GM19463 (cell line): ENCODE data around the gene SMARCE1.
"Not testable (repeated sequence)": the region's sequence is repeated elsewhere in the genome, so short reads cannot be mapped to it uniquely, and the experiment has no call there.

Source experiments
- ATAC-seq: cut with Tn5 transposase; IDR thresholded peaks from one replicate; pipeline ENCODE4 v1.9.1; 2021; ENCODE audit warnings: mild to moderate bottlenecking, moderate library complexity; ENCODE audit not compliant: unreplicated experiment

The SMARCE1 gene

GRCh38 chr17:40586264-40586663 lies 61.4 kb downstream of the SMARCE1 start:
- ATAC-seq, result not testable (repeated sequence)

- ATAC-seq, result not testable (repeated sequence)
These were observed 62.7 kb downstream of the SMARCE1 start for GRCh38 chr17:40584950-40585349.

GRCh38 chr17:40582328-40582901 lies 65.2 kb downstream of the SMARCE1 start:
- ATAC-seq, result peak; percentile 83

- no peak for ATAC-seq
These were observed 67.5 kb downstream of the SMARCE1 start for GRCh38 chr17:40580140-40580539.

- no peak for ATAC-seq
These were observed 68.1 kb downstream of the SMARCE1 start for GRCh38 chr17:40579471-40579870.

GRCh38 chr17:40577611-40578065 lies 70.0 kb downstream of the SMARCE1 start:
- peak; percentile 64 for ATAC-seq

GRCh38 chr17:40576113-40576740 lies 71.4 kb downstream of the SMARCE1 start:
- no peak for ATAC-seq
